ENCODE data around the gene DIP2A.
"Not testable (repeated sequence)": the region's sequence is repeated elsewhere in the genome, so short reads cannot be mapped to it uniquely, and the experiment has no call there.

The DIP2A gene

DNA sequence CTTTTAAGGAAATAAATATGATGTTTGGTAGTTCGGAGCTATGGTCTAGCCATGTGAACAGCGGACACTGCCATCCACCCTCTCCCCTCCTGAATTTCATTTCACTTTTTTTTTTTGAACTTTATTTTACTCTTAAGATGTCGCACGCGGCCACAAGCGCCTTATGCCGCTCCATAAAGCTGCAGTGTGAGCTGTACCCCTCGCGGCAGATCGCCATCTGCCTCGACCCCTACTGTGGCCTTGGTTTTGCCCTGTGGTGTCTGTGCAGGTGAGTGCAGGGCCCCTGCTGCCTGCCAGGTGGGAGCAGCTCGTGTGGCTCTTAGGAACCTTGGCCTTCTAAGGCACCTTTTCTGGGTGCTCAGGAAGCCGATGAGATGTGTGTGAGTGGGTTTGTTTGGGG is 98.1 kb downstream of the DIP2A start:
- no peak for DNase-seq

GRCh38 chr21:46557469-46557868 is 98.8 kb downstream of the DIP2A start:
- DNase-seq: no peak

GRCh38 chr21:46557919-46558392 is 99.3 kb downstream of the DIP2A start:
- no peak for DNase-seq

- peak; percentile 34 for DNase-seq
These were observed 100.7 kb downstream of the DIP2A start for GRCh38 chr21:46559291-46559983.

DNA sequence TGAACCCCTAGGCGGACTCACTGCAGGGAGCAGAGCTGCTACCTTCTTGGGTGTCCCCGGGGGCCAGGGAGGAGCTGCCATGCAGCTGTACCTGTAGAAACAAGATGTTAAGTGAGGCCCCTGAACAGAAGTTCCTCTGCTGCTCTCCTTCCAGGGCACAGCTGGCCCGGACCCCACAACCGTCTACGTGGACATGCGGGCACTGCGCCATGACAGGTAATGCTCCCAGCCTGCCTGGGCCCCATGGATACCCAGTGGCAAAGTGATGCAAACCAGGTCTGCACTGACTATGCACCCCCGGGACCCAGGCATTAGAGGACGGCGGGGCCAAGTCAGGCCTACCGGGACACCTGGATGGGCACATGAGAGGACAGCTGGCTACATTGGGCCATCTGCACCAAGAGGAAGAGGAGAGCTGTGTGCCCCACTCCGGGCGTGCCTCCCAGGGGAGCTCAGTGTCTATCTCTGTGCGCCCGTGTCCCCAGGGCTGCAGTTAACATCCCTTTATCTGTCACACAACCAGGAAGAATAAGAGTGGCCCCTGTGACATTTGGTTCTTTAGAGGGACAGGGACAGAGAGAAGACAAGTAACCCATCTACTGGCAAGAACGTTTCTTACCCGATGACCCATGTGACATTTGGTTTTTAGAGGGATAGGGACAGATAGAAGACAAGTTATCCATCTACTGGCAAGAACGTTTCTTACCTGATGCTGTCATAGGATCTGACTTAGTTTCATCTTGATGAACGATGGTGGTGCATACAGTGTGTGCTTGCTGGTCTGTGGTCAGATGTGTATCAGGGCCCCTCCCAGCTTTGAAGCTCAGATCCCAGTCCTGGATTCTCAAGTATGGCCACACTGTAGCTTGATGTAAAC is 102.1 kb downstream of the DIP2A start:
- no peak for DNase-seq

GRCh38 chr21:46561445-46562090 is 102.9 kb downstream of the DIP2A start:
- DNase-seq: no peak

- no peak for DNase-seq
These were observed 103.8 kb downstream of the DIP2A start for GRCh38 chr21:46562472-46562871.

GRCh38 chr21:46562964-46563607 is 104.4 kb downstream of the DIP2A start:
- no peak for DNase-seq

DNA sequence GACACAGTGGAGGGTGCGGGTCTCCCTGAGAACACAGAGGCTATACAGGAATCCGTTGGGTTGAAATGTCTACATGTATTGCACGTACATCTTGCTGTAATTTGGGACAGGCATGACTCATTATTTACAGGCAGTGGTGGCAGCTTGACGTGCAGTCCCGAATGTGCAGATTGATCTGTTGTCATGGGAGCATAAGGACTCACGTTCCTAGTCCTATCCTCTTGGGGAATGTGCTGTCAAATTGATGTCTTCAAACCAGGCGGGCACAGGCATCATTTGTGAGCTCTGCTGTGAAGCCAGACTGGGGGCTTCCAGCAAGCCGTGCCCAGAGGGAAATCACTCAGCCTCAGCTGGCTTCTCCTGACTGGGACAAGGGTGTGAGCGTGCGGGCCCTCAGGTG is 105.7 kb downstream of the DIP2A start:
- DNase-seq: no peak

DNA sequence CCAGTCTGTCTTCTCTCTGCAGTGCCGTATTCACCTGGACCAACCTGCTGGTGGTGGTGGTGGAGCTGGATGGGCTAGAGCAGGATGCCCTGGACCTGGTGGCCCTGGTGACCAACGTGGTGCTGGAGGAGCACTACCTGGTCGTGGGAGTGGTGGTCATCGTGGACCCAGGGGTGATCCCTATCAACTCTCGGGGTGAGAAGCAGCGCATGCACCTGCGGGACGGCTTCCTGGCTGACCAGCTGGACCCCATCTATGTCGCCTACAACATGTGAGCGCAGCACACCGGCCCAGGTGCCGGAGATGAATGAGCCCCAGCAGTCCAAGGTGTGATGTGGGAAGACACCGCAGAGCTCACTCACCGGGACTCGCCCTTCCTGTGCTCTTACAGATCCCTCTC is 108.7 kb downstream of the DIP2A start:
- DNase-seq: no peak

- no peak for DNase-seq
These were observed 109.9 kb downstream of the DIP2A start for GRCh38 chr21:46568562-46568961.

- no peak for DNase-seq
These were observed 110.4 kb downstream of the DIP2A start for GRCh38 chr21:46569081-46569480.

GRCh38 chr21:46570119-46570518 is 111.4 kb downstream of the DIP2A start:
- no peak for DNase-seq

DNA sequence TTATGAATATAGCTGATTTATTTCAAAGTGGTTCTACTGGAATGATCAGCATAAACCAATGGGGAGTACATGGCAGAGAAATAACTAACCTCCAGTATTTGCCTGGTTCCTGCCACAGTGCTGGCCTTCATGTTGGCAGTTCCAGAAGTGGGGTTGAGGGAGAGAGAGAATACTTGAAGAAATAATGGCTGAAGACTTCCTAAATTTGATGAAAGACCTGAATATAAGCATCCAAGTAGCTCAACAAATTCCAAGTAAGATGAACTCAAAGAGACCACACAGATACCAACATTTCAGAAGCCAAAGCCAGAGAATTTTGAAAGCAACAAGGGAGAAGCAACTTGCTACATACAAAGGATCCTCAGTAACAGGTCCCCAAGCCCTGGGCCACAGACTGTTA is 111.9 kb downstream of the DIP2A start:
- no peak for DNase-seq

- no peak for DNase-seq
These were observed 114.2 kb downstream of the DIP2A start for GRCh38 chr21:46572850-46573249.

GRCh38 chr21:46577786-46578185 is 119.1 kb downstream of the DIP2A start:
- DNase-seq: not testable (repeated sequence)

GRCh38 chr21:46579394-46579793 is 120.7 kb downstream of the DIP2A start:
- DNase-seq: not testable (repeated sequence)

DNA sequence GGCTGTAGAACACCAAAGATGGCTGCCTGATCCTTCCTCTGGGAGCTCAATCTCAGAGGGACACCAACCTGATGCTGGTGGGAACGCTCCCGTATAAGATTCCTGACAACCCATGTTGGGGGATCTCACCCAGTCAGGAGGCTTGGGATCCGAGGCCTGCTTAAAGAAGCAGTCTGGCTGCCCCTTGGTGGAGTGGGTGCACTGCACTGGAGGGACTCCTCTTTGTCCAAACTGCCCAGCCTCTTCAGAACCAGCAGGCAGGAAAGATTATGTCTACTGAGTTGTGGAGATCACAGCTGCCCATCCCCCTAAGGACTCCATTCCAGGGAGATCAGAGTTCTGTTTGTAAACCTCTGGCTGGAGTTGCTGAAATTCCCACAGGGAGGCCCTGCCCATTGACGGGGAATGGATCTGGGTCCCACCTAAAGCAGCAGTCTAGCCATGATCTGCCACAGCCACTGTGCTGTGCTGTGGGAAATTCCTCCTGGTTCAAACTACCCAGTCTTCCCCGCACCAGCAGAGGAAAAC is 123.2 kb downstream of the DIP2A start:
- no peak for DNase-seq

DNA sequence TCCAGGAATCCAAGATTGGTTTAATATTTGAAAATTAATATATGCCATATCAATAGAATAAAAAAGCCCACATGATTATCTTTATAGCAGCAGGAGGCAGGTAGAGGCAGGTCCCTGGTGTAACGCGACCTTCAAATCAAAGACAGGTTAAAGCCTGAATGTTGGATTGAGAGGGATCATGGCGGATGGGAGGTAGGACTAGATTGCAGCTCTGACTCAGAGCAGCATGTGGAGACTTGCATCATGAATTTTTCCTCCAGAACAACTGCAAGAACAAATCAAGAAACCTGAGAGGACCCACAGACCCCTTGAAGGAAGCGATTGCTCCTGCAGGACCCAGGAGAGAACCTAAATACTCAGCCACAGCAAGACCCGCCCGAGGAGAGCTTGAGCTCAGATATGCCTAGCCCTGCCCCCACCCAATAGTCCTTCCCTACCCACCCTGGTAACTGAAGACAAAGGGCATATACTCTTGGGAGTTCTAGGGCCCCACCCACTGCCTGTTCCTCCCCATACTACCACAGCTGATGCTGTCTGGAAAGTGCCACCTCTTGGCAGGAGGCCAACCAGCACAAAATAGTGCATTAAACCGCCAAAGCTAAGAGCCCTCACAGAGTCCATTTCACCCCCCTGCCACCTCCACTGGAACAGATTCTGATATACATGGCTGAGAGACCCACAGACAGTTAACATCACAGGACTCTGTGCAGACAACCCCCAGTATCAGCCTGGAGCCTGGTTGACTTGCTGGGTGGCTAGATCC is 126.7 kb downstream of the DIP2A start:
- DNase-seq: no peak

DNA sequence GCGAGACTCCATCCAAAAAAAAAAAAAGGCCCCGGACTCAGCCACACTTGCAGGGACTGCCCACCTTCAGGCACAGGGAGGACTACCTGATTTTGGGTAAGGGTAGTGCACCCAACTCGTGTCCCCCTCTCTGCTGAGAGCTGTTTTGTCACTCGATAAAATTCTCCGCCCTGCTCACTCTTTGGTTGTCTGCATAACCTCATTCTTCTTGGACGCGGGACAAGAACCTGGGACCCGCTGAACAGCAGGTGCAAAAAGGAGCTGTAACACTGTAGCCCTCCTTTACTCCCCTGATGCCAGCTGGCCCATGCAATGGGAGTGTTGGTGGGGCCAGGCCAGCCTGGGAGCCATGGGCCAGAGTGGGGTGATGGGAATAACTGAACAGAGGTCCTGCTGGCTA is 135.6 kb downstream of the DIP2A start:
- DNase-seq: no peak

DNA sequence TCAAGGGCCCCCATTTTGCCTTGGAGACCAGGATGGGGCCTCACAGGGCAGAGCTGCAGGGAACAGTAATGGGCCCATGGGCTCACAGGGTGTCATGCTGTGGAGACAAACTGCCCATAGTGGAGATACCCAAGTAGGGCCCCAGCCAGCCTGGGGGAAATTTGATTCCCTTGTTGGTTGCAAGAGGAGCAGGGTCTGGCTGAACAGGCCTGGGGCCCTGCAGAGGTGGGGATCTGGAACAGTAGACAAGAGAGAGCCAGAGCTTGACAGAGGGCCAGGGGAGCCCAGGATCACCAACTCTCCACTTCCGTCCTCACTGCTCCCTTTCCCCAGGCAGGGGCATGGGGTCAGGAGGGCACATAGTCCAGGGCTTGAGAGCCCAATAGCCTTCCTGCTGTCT is 137.5 kb downstream of the DIP2A start:
- DNase-seq: no peak

DNA sequence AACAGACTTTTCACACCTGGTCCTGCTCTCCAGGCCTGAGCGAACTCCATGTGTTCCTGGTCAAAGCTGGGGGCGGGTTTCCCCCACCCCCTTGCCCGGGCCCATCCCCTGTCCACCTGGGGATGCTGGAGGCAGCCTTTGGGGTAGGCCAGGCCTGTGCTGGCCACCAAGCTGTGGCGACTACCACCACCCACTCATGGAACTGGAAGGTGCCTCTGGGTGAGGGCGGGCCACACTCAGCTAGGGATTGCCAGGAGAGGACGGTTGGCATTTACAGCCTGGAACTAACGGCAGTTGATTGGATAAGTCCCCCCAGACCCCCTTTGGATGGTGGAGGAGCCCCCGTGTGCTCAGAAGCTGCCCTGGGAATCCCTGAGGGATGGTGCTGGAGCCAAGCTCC is 138.3 kb downstream of the DIP2A start:
- no peak for DNase-seq

All from right kidney (tissue), 1 donor.